ENCODE results near the gene CAV2. TPM values are rescaled to one million over a fixed set of nuclear protein-coding genes. Genes with fewer than 3 reads are reported as not detected.

Gene CAV2
- total and polyA plus RNA-seq, 9 of the 15 experiments (the other 6 are each of a cell fraction or from before 2014, with no cell fraction given), result 16.1 to 137 (median 38.3) TPM

- no peaks in the 10 kb centered on the region for H3K9me1 ChIP-seq (ENCODE audit: control insufficient read depth, insufficient read depth, low read length)
- H3K4me1 ChIP-seq (replicated peaks in 1 of 2; ENCODE audit: control insufficient read depth in 2 of 2, insufficient read depth in 2 of 2, low read length in 2 of 2), result no peaks in the 10 kb centered on the region
- no peak for TF ChIP-seq RAD21 (CRISPR knock-in tag; conservative IDR thresholded peaks at IDR 0.05 in 1 of 2, IDR thresholded peaks at IDR 0.05 in 1 of 2)
- TF ChIP-seq ZHX1 (conservative IDR thresholded peaks at IDR 0.05; ENCODE audit: low read length), result no peak
- no peak for TF ChIP-seq ZNF134 (CRISPR knock-in tag; conservative IDR thresholded peaks at IDR 0.05)
- TF ChIP-seq SMARCC2 (IDR thresholded peaks at IDR 0.05; ENCODE audit: low read depth), result no peak
- TF ChIP-seq ZZZ3 (IDR thresholded peaks at IDR 0.05), result no peak
- TF ChIP-seq ASH1L (IDR thresholded peaks at IDR 0.05; ENCODE audit: borderline replicate concordance, low read depth, partially characterized antibody), result no peak
- TF ChIP-seq RFX5 (IDR thresholded peaks at IDR 0.05; ENCODE audit: low read depth, low read length), result no peak
- TF ChIP-seq, protein P1, sequence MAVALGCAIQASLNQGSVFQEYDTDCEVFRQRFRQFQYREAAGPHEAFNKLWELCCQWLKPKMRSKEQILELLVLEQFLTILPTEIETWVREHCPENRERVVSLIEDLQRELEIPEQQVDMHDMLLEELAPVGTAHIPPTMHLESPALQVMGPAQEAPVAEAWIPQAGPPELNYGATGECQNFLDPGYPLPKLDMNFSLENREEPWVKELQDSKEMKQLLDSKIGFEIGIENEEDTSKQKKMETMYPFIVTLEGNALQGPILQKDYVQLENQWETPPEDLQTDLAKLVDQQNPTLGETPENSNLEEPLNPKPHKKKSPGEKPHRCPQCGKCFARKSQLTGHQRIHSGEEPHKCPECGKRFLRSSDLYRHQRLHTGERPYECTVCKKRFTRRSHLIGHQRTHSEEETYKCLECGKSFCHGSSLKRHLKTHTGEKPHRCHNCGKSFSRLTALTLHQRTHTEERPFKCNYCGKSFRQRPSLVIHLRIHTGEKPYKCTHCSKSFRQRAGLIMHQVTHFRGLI (CRISPR knock-in tag; IDR thresholded peaks at IDR 0.05), result no peak
- TF ChIP-seq STAT5A (IDR thresholded peaks at IDR 0.05; ENCODE audit: borderline replicate concordance, low read length), result no peak
- TF ChIP-seq RBBP5 (IDR thresholded peaks at IDR 0.05; ENCODE audit: borderline replicate concordance, insufficient read depth, low read length, poor library complexity, severe bottlenecking), result no peak
- TF ChIP-seq PRPF4 (IDR thresholded peaks at IDR 0.05; ENCODE audit: insufficient read depth, low read depth, low read length, poor library complexity, severe bottlenecking), result no peak
- TF ChIP-seq BRD9 (IDR thresholded peaks at IDR 0.05; ENCODE audit: low read depth, partially characterized antibody), result no peak
- H2AFZ ChIP-seq (ENCODE audit: low read depth, low read length), result no peak overlapping the region
- no peak overlapping the region for H3K4me3 ChIP-seq
- no peaks in the 10 kb centered on the region for H3K79me2 ChIP-seq (ENCODE audit: control insufficient read depth, insufficient read depth, low read length)
- WGBS (ENCODE audit: insufficient coverage, low coverage, missing lambda C conversion rate), result 2% methylated on average over 2 of the region's 2 CpGs
- BruUV-seq (replicated peaks), result no TSS peak
- DNase-seq (ENCODE audit: extremely low read depth in 1 of 4, low spot score in 3 of 4) (no peak), ATAC-seq (no peak), FAIRE-seq (no peak)
- POLR2A ChIA-PET, result no interaction called here
- CTCF ChIA-PET (ENCODE audit: low intra/inter-chr PET ratio), result no interaction called here
- H3K36me3 ChIP-seq (ENCODE audit: control insufficient read depth, insufficient read depth, low read length), result no peaks in the 10 kb centered on the region
- H3K27ac ChIP-seq (ENCODE audit: extremely low read depth, low read depth, low read length), result no peak overlapping the region
- H3K4me2 ChIP-seq (ENCODE audit: insufficient read depth, low read length), result no peak overlapping the region
- intact Hi-C loops (cut with micrococcal nuclease) (no loop called here), in situ Hi-C loops (cut with MboI) (loop anchor here (5.0 kb wide), 1 partner anchor 276 kb away; no protein-coding TSS in a partner anchor)
- H4K20me1 ChIP-seq (replicated peaks; ENCODE audit: control insufficient read depth, insufficient read depth, low read length), result no peaks in the 10 kb centered on the region
- no peak overlapping the region for H3K9ac ChIP-seq (ENCODE audit: insufficient read depth in 1 of 2, low read depth in 2 of 2, low read length in 2 of 2)
- peaks cover 9 to 14% of the 10 kb centered on the region in 2 experiments; a peak in 3 of 5 replicates for H3K27me3 ChIP-seq (ENCODE audit: control insufficient read depth in 2 of 2, insufficient read depth in 2 of 2, low read length in 2 of 2)
- H3K9me3 ChIP-seq (replicated peaks; ENCODE audit: control insufficient read depth, insufficient read depth, low read depth, low read length), result no peaks in the 10 kb centered on the region
These were observed 38.6 kb downstream of the CAV2 start for GRCh38 chr7:116538138-116538537.

Data from K562 (cell line).